Transverse colon (tissue), 4 donors: ENCODE measurements around the gene SDK1.

ENCODE experiments used
- CTCF ChIP-seq, 5 experiments: fragments of 200-600 bp in 3 of 5; fragments of 450-650 bp in 2 of 5; sonication (generic) in 3 of 5; IDR thresholded peaks; 1 replicate in 2 of 5; 2 replicates in 3 of 5; pipeline ENCODE4 v1.5.1; 2016 to 2017; ENCODE audit warnings: antibody characterized with exemption in 5 of 5, inconsistent platforms in 3 of 5, mild to moderate bottlenecking in 2 of 5, moderate library complexity in 1 of 5
- EP300 ChIP-seq: sonication (generic); formaldehyde crosslinking; IDR thresholded peaks from one replicate; pipeline ENCODE4 v1.6.1; 2017; ENCODE audit warnings: antibody characterized with exemption, low read depth
- POLR2A ChIP-seq: fragments of 450-650 bp; IDR thresholded peaks from one replicate; pipeline ENCODE4 v1.6.1; 2016; ENCODE audit warnings: antibody characterized with exemption, mild to moderate bottlenecking, moderate library complexity
- POLR2AphosphoS5 ChIP-seq, 3 donors: sonication (generic); formaldehyde crosslinking; IDR thresholded peaks; one replicate each; pipeline ENCODE4 v1.6.1; 2016; ENCODE audit warnings: antibody characterized with exemption in 3 of 3

- no peak for TF ChIP-seq CTCF (IDR thresholded peaks at IDR 0.05)
- no peak for TF ChIP-seq POLR2AphosphoS5 (IDR thresholded peaks at IDR 0.05)
- TF ChIP-seq EP300, result no peak
- TF ChIP-seq POLR2A, result no peak
Measured at GRCh38 chr7:4242706-4243105, 941.7 kb downstream of the SDK1 start.
